ENCODE data around the gene AVEN. TPM values are rescaled to one million over a fixed set of nuclear protein-coding genes. Genes with fewer than 3 reads are reported as not detected.

Gene AVEN
- total RNA-seq, 1 donor: 34.7 TPM

DNA sequence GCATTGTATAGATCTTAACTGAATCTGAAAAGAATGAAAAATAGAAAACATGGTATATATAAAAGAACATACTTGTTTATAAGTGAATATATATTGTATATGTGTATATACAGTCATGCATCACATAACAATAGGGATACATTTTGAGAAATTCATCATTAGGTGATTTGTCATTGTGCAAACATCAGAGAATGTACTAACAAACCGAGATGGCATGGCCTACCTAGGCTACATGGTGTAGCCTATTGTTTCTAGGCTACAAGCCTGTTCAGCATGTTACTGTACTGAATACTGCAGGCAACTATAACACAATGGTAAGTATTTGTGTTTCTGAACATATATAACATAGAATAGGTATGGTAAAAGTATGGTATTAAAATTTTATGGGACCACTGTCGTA lies 135.3 kb downstream of the AVEN start:
- Histone ChIP-seq H3K27ac (ENCODE audit: low read depth, low read length) (no peak overlapping the region), H3K4me2 (ENCODE audit: insufficient read depth, low read length) (no peak overlapping the region), H3K36me3 (ENCODE audit: insufficient read depth, low read length) (no peaks in the 10 kb centered on the region), H2AFZ (ENCODE audit: low read length) (no peak overlapping the region), H3K27me3 (ENCODE audit: insufficient read depth, low read length) (no peaks in the 10 kb centered on the region), H4K20me1 (ENCODE audit: insufficient read depth, low read length) (no peaks in the 10 kb centered on the region), H3K79me2 (ENCODE audit: insufficient read depth, low read length) (peaks cover 4% of the 10 kb centered on the region), H3K9me3 (ENCODE audit: low read depth, low read length) (no peaks in the 10 kb centered on the region), H3K4me3 (ENCODE audit: insufficient read depth, low read length) (no peak overlapping the region), H3K4me1 (ENCODE audit: insufficient read depth, low read length) (peaks cover 17% of the 10 kb centered on the region)
- TF ChIP-seq, protein P1, sequence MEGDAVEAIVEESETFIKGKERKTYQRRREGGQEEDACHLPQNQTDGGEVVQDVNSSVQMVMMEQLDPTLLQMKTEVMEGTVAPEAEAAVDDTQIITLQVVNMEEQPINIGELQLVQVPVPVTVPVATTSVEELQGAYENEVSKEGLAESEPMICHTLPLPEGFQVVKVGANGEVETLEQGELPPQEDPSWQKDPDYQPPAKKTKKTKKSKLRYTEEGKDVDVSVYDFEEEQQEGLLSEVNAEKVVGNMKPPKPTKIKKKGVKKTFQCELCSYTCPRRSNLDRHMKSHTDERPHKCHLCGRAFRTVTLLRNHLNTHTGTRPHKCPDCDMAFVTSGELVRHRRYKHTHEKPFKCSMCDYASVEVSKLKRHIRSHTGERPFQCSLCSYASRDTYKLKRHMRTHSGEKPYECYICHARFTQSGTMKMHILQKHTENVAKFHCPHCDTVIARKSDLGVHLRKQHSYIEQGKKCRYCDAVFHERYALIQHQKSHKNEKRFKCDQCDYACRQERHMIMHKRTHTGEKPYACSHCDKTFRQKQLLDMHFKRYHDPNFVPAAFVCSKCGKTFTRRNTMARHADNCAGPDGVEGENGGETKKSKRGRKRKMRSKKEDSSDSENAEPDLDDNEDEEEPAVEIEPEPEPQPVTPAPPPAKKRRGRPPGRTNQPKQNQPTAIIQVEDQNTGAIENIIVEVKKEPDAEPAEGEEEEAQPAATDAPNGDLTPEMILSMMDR (IDR thresholded peaks at IDR 0.05; ENCODE audit: extremely low read depth, low read depth, low read length): no peak
- DNase-seq (ENCODE audit: insufficient read length, low spot score, missing footprints): no peak

DNA sequence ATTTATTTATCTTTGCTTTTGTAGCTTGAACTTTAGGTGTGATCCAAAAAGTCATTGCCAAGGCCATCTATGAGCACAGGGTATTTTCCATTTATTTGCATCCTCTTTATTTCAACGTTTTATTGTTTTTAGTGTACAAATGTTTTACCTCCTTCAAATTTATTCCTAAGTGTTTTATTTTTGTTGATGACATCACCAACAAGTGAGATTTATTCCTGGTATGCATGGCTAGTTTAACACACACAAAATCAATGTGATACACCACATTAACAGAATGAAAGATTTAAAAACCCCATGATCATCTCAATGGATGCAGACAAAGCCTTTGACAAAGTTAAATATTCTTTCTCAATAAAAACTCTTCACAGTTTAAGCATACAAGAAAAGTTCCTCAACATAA lies 137.0 kb downstream of the AVEN start:
- TF ChIP-seq, protein P1 (IDR thresholded peaks at IDR 0.05; ENCODE audit: extremely low read depth, low read depth, low read length): no peak
- no peaks in the 10 kb centered on the region for H3K36me3 ChIP-seq (ENCODE audit: insufficient read depth, low read length)
- H3K27me3 ChIP-seq (ENCODE audit: insufficient read depth, low read length): no peaks in the 10 kb centered on the region
- H3K4me1 ChIP-seq (ENCODE audit: insufficient read depth, low read length): peaks cover 10% of the 10 kb centered on the region
- no peak overlapping the region for H3K4me2 ChIP-seq (ENCODE audit: insufficient read depth, low read length)
- H4K20me1 ChIP-seq (ENCODE audit: insufficient read depth, low read length): no peaks in the 10 kb centered on the region
- H3K27ac ChIP-seq (ENCODE audit: low read depth, low read length): no peak overlapping the region
- no peaks in the 10 kb centered on the region for H3K9me3 ChIP-seq (ENCODE audit: low read depth, low read length)
- H3K79me2 ChIP-seq (ENCODE audit: insufficient read depth, low read length): peaks cover 4% of the 10 kb centered on the region
- no peak overlapping the region for H3K4me3 ChIP-seq (ENCODE audit: insufficient read depth, low read length)
- DNase-seq (ENCODE audit: insufficient read length, low spot score, missing footprints): no peak
- no peak overlapping the region for H2AFZ ChIP-seq (ENCODE audit: low read length)

- Histone ChIP-seq H3K27me3 (ENCODE audit: insufficient read depth, low read length) (no peaks in the 10 kb centered on the region), H3K79me2 (ENCODE audit: insufficient read depth, low read length) (no peaks in the 10 kb centered on the region), H3K4me1 (ENCODE audit: insufficient read depth, low read length) (peaks cover 8% of the 10 kb centered on the region), H3K36me3 (ENCODE audit: insufficient read depth, low read length) (no peaks in the 10 kb centered on the region), H2AFZ (ENCODE audit: low read length) (no peak overlapping the region), H3K4me3 (ENCODE audit: insufficient read depth, low read length) (no peak overlapping the region), H3K9me3 (ENCODE audit: low read depth, low read length) (no peaks in the 10 kb centered on the region), H3K27ac (ENCODE audit: low read depth, low read length) (no peak overlapping the region), H3K4me2 (ENCODE audit: insufficient read depth, low read length) (no peak overlapping the region), H4K20me1 (ENCODE audit: insufficient read depth, low read length) (no peaks in the 10 kb centered on the region)
- no peak for DNase-seq (ENCODE audit: insufficient read length, low spot score, missing footprints)
- TF ChIP-seq, protein P1 (IDR thresholded peaks at IDR 0.05; ENCODE audit: extremely low read depth, low read depth, low read length): no peak
These were observed 144.8 kb downstream of the AVEN start for GRCh38 chr15:33894193-33894592.

DNA sequence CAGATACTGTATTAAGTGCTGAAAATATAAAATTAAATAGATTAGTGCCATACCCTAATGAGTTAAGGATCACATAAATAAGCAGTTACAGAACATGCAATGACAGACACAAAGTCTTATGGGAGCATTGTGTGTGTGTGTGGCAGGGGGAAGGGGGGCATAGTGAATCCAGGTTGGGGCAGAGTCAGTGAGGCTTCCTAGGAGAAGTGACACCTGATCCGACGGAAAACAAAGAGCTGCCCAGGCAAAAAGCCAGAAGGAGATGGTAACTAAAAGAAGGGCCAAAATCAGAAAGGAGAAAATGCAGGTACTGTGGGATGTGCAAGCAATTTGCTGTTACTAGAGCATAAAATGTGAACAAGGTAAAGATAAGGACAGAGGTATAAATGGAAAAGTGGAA lies 150.8 kb downstream of the AVEN start:
- Histone ChIP-seq H3K4me3 (ENCODE audit: insufficient read depth, low read length) (no peak overlapping the region), H3K79me2 (ENCODE audit: insufficient read depth, low read length) (no peaks in the 10 kb centered on the region)

More for the DNA sequence above, 150.8 kb downstream of the AVEN start:
- no peak overlapping the region for H3K27ac ChIP-seq (ENCODE audit: low read depth, low read length)
- TF ChIP-seq, protein P1 (IDR thresholded peaks at IDR 0.05; ENCODE audit: extremely low read depth, low read depth, low read length): no peak
- no peaks in the 10 kb centered on the region for H3K4me1 ChIP-seq (ENCODE audit: insufficient read depth, low read length)
- no peak for DNase-seq (ENCODE audit: insufficient read length, low spot score, missing footprints)
- H2AFZ ChIP-seq (ENCODE audit: low read length): no peak overlapping the region
- no peaks in the 10 kb centered on the region for H3K36me3 ChIP-seq (ENCODE audit: insufficient read depth, low read length)
- H3K27me3 ChIP-seq (ENCODE audit: insufficient read depth, low read length): no peaks in the 10 kb centered on the region
- H3K4me2 ChIP-seq (ENCODE audit: insufficient read depth, low read length): no peak overlapping the region
- H4K20me1 ChIP-seq (ENCODE audit: insufficient read depth, low read length): no peaks in the 10 kb centered on the region
- no peaks in the 10 kb centered on the region for H3K9me3 ChIP-seq (ENCODE audit: low read depth, low read length)
